ENCODE data around the gene FRAS1.

The FRAS1 gene

GRCh38 chr4:78345237-78345636, 288.1 kb downstream of the FRAS1 start:
- H3K4me1 ChIP-seq (ENCODE audit: insufficient read depth, low read length), result no peaks in the 10 kb centered on the region
- H3K9me3 ChIP-seq (ENCODE audit: control insufficient read depth, insufficient read depth, low read length), result peaks cover 4% of the 10 kb centered on the region
- H3K36me3 ChIP-seq (ENCODE audit: insufficient read depth, low read length), result no peaks in the 10 kb centered on the region; the same call in 1 of the 2 replicates
- H3K9ac ChIP-seq (ENCODE audit: low read depth, low read length), result no peak overlapping the region

GRCh38 chr4:78346222-78346621, 289.1 kb downstream of the FRAS1 start:
- peaks cover 4% of the 10 kb centered on the region for H3K9me3 ChIP-seq (ENCODE audit: control insufficient read depth, insufficient read depth, low read length)
- no peaks in the 10 kb centered on the region; the same call in 1 of the 2 replicates for H3K36me3 ChIP-seq (ENCODE audit: insufficient read depth, low read length)
- no peaks in the 10 kb centered on the region for H3K4me1 ChIP-seq (ENCODE audit: insufficient read depth, low read length)
- no peak overlapping the region for H3K9ac ChIP-seq (ENCODE audit: low read depth, low read length)

GRCh38 chr4:78347527-78347926, 290.4 kb downstream of the FRAS1 start:
- Histone ChIP-seq H3K9me3 (ENCODE audit: control insufficient read depth, insufficient read depth, low read length) (peaks cover 4% of the 10 kb centered on the region), H3K4me1 (ENCODE audit: insufficient read depth, low read length) (no peaks in the 10 kb centered on the region), H3K9ac (ENCODE audit: low read depth, low read length) (no peak overlapping the region), H3K36me3 (ENCODE audit: insufficient read depth, low read length) (no peaks in the 10 kb centered on the region; the same call in 1 of the 2 replicates)

GRCh38 chr4:78353921-78354320, 296.8 kb downstream of the FRAS1 start:
- Histone ChIP-seq H3K4me1 (ENCODE audit: insufficient read depth, low read length) (no peaks in the 10 kb centered on the region), H3K9ac (ENCODE audit: low read depth, low read length) (no peak overlapping the region), H3K9me3 (ENCODE audit: control insufficient read depth, insufficient read depth, low read length) (no peaks in the 10 kb centered on the region), H3K36me3 (ENCODE audit: insufficient read depth, low read length) (no peaks in the 10 kb centered on the region)

- H3K9me3 ChIP-seq (ENCODE audit: control insufficient read depth, insufficient read depth, low read length), result no peaks in the 10 kb centered on the region
- no peaks in the 10 kb centered on the region; the same call in 1 of the 2 replicates for H3K4me1 ChIP-seq (ENCODE audit: insufficient read depth, low read length)
- no peak overlapping the region for H3K9ac ChIP-seq (ENCODE audit: low read depth, low read length)
- H3K36me3 ChIP-seq (ENCODE audit: insufficient read depth, low read length), result no peaks in the 10 kb centered on the region
These were observed 297.7 kb downstream of the FRAS1 start for GRCh38 chr4:78354782-78355181.

- peaks cover 4% of the 10 kb centered on the region; the same call in 1 of the 2 replicates for H3K4me1 ChIP-seq (ENCODE audit: insufficient read depth, low read length)
- no peaks in the 10 kb centered on the region for H3K9me3 ChIP-seq (ENCODE audit: control insufficient read depth, insufficient read depth, low read length)
- no peaks in the 10 kb centered on the region for H3K36me3 ChIP-seq (ENCODE audit: insufficient read depth, low read length)
- no peak overlapping the region for H3K9ac ChIP-seq (ENCODE audit: low read depth, low read length)
These were observed 298.2 kb downstream of the FRAS1 start for GRCh38 chr4:78355306-78355705.

- no peaks in the 10 kb centered on the region for H3K36me3 ChIP-seq (ENCODE audit: insufficient read depth, low read length)
- H3K4me1 ChIP-seq (ENCODE audit: insufficient read depth, low read length), result peaks cover 12% of the 10 kb centered on the region; the same call in 1 of the 2 replicates
- H3K9ac ChIP-seq (ENCODE audit: low read depth, low read length), result no peak overlapping the region
- no peaks in the 10 kb centered on the region for H3K9me3 ChIP-seq (ENCODE audit: control insufficient read depth, insufficient read depth, low read length)
These were observed 299.2 kb downstream of the FRAS1 start for GRCh38 chr4:78356251-78356786.

- no peaks in the 10 kb centered on the region for H3K36me3 ChIP-seq (ENCODE audit: insufficient read depth, low read length)
- peaks cover 16% of the 10 kb centered on the region; the same call in 1 of the 2 replicates for H3K4me1 ChIP-seq (ENCODE audit: insufficient read depth, low read length)
- H3K9me3 ChIP-seq (ENCODE audit: control insufficient read depth, insufficient read depth, low read length), result no peaks in the 10 kb centered on the region
- H3K9ac ChIP-seq (ENCODE audit: low read depth, low read length), result no peak overlapping the region
These were observed 300.0 kb downstream of the FRAS1 start for GRCh38 chr4:78357122-78357521.

GRCh38 chr4:78360466-78360865, 303.3 kb downstream of the FRAS1 start:
- H3K4me1 ChIP-seq (ENCODE audit: insufficient read depth, low read length), result peaks cover 16% of the 10 kb centered on the region; the same call in 1 of the 2 replicates
- no peak overlapping the region for H3K9ac ChIP-seq (ENCODE audit: low read depth, low read length)
- no peaks in the 10 kb centered on the region for H3K9me3 ChIP-seq (ENCODE audit: control insufficient read depth, insufficient read depth, low read length)
- no peaks in the 10 kb centered on the region for H3K36me3 ChIP-seq (ENCODE audit: insufficient read depth, low read length)

- Histone ChIP-seq H3K36me3 (ENCODE audit: insufficient read depth, low read length) (no peaks in the 10 kb centered on the region), H3K9me3 (ENCODE audit: control insufficient read depth, insufficient read depth, low read length) (no peaks in the 10 kb centered on the region), H3K9ac (ENCODE audit: low read depth, low read length) (no peak overlapping the region), H3K4me1 (ENCODE audit: insufficient read depth, low read length) (peaks cover 16% of the 10 kb centered on the region; the same call in 1 of the 2 replicates)
These were observed 304.5 kb downstream of the FRAS1 start for GRCh38 chr4:78361621-78362120.

GRCh38 chr4:78362310-78362709, 305.2 kb downstream of the FRAS1 start:
- Histone ChIP-seq H3K9ac (ENCODE audit: low read depth, low read length) (no peak overlapping the region), H3K36me3 (ENCODE audit: insufficient read depth, low read length) (no peaks in the 10 kb centered on the region), H3K4me1 (ENCODE audit: insufficient read depth, low read length) (peaks cover 16% of the 10 kb centered on the region; the same call in 1 of the 2 replicates), H3K9me3 (ENCODE audit: control insufficient read depth, insufficient read depth, low read length) (no peaks in the 10 kb centered on the region)

- peaks cover 16% of the 10 kb centered on the region; the same call in 1 of the 2 replicates for H3K4me1 ChIP-seq (ENCODE audit: insufficient read depth, low read length)
- H3K36me3 ChIP-seq (ENCODE audit: insufficient read depth, low read length), result no peaks in the 10 kb centered on the region
- H3K9me3 ChIP-seq (ENCODE audit: control insufficient read depth, insufficient read depth, low read length), result no peaks in the 10 kb centered on the region
- H3K9ac ChIP-seq (ENCODE audit: low read depth, low read length), result no peak overlapping the region
These were observed 306.0 kb downstream of the FRAS1 start for GRCh38 chr4:78363031-78363570.

- no peaks in the 10 kb centered on the region for H3K36me3 ChIP-seq (ENCODE audit: insufficient read depth, low read length)
- peaks cover 16% of the 10 kb centered on the region; the same call in 1 of the 2 replicates for H3K4me1 ChIP-seq (ENCODE audit: insufficient read depth, low read length)
- H3K9me3 ChIP-seq (ENCODE audit: control insufficient read depth, insufficient read depth, low read length), result no peaks in the 10 kb centered on the region
- H3K9ac ChIP-seq (ENCODE audit: low read depth, low read length), result no peak overlapping the region
These were observed 312.6 kb downstream of the FRAS1 start for GRCh38 chr4:78369679-78370078.

GRCh38 chr4:78370631-78371372, 313.7 kb downstream of the FRAS1 start:
- H3K9me3 ChIP-seq (ENCODE audit: control insufficient read depth, insufficient read depth, low read length), result no peaks in the 10 kb centered on the region
- H3K9ac ChIP-seq (ENCODE audit: low read depth, low read length), result no peak overlapping the region
- H3K4me1 ChIP-seq (ENCODE audit: insufficient read depth, low read length), result peaks cover 16% of the 10 kb centered on the region; the same call in 1 of the 2 replicates
- 0 out of 2 replicates have a peak, but pooled peaks cover 1% of the 10 kb centered on the region for H3K36me3 ChIP-seq (ENCODE audit: insufficient read depth, low read length)

All from ES-I3 (cell line).